ENCODE data around the gene PPP1R37. TPM values are rescaled to one million over a fixed set of nuclear protein-coding genes. Genes with fewer than 3 reads are reported as not detected.

The PPP1R37 gene
- total RNA-seq, 1 experiment from 2014 or later = 46.4 TPM

GRCh38 chr19:45090034-45090433, 2.9 kb upstream of the PPP1R37 start:
- POLR2A ChIA-PET (ENCODE audit: unreplicated experiment) = no interaction called here
- Histone ChIP-seq H3K27me3 (ENCODE audit: low read length) (no peaks in the 10 kb centered on the region), H4K20me1 (ENCODE audit: low read length) (no peaks in the 10 kb centered on the region), H3K9ac (ENCODE audit: low read length) (no peak overlapping the region), H2AFZ (ENCODE audit: low read length) (no peak overlapping the region), H3K4me3 (ENCODE audit: low read length) (no peak overlapping the region), H3F3A (ENCODE audit: low read length, unreplicated experiment) (no peaks in the 10 kb centered on the region), H3K36me3 (ENCODE audit: low read depth, low read length) (no peaks in the 10 kb centered on the region; the same call in 1 of the 2 replicates), H3K27ac (ENCODE audit: low read length) (no peak overlapping the region), H3K4me2 (ENCODE audit: low read length) (no peak overlapping the region), H3K9me2 (replicated peaks; ENCODE audit: low read length) (no peaks in the 10 kb centered on the region), H3K4me1 (ENCODE audit: insufficient read depth, low read length) (peaks cover 11% of the 10 kb centered on the region), H3K79me2 (ENCODE audit: low read length) (peaks cover 22% of the 10 kb centered on the region), H3K9me3 (ENCODE audit: low read length) (no peaks in the 10 kb centered on the region)
- CTCF ChIA-PET = interaction anchor here (1.1 kb wide), 1 partner anchor 52 kb away, joined by 3 read pairs; no protein-coding TSS in a partner anchor
- TF ChIP-seq CTCF (conservative IDR thresholded peaks at IDR 0.05; ENCODE audit: low read depth, low read length) (no peak; the same call in 1 of the 2 replicates), EZH2 (IDR thresholded peaks at IDR 0.05; ENCODE audit: low read length, unreplicated experiment) (no peak), EZH2phosphoT487 (IDR thresholded peaks at IDR 0.05; ENCODE audit: borderline replicate concordance, low read length) (no peak)
- no TSS peak for BruUV-seq (replicated peaks)
- no peak for ATAC-seq
- DNase-seq = no peak
- intact Hi-C loops (cut with micrococcal nuclease) = loop anchor here (5.0 to 10.0 kb wide), 3 partner anchors 37 to 245 kb away; partner anchors contain the start of genes BLOC1S3 and TRAPPC6A

- Histone ChIP-seq H3K79me2 (ENCODE audit: low read length) (peaks cover 28% of the 10 kb centered on the region), H3K4me2 (ENCODE audit: low read length) (peak overlapping the region; percentile 91; the same call in 1 of the 2 replicates), H3K4me1 (ENCODE audit: insufficient read depth, low read length) (peaks cover 11% of the 10 kb centered on the region), H2AFZ (ENCODE audit: low read length) (no peak overlapping the region), H3F3A (ENCODE audit: low read length, unreplicated experiment) (no peaks in the 10 kb centered on the region), H3K4me3 (ENCODE audit: low read length) (no peak overlapping the region; the same call in 1 of the 2 replicates), H3K27ac (ENCODE audit: low read length) (no peak overlapping the region), H3K9ac (ENCODE audit: low read length) (no peak overlapping the region), H3K9me2 (replicated peaks; ENCODE audit: low read length) (no peaks in the 10 kb centered on the region), H3K36me3 (ENCODE audit: low read depth, low read length) (no peaks in the 10 kb centered on the region; the same call in 1 of the 2 replicates), H3K9me3 (ENCODE audit: low read length) (no peaks in the 10 kb centered on the region), H4K20me1 (ENCODE audit: low read length) (no peaks in the 10 kb centered on the region), H3K27me3 (ENCODE audit: low read length) (no peaks in the 10 kb centered on the region)
- ChIA-PET POLR2A (ENCODE audit: unreplicated experiment) (no interaction called here), CTCF (no interaction called here)
- BruUV-seq (replicated peaks) = no TSS peak
- ATAC-seq = no peak
- no peak for DNase-seq
- intact Hi-C loops (cut with micrococcal nuclease) = loop anchor here (5.0 to 10.0 kb wide), 3 partner anchors 37 to 244 kb away; partner anchors contain the start of genes BLOC1S3 and TRAPPC6A
- TF ChIP-seq EZH2 (IDR thresholded peaks at IDR 0.05; ENCODE audit: low read length, unreplicated experiment) (no peak), CTCF (conservative IDR thresholded peaks at IDR 0.05; ENCODE audit: low read depth, low read length) (no peak), EZH2phosphoT487 (IDR thresholded peaks at IDR 0.05; ENCODE audit: borderline replicate concordance, low read length) (no peak)
Observed at GRCh38 chr19:45090606-45091005, 2.4 kb upstream of the PPP1R37 start.

All from PC-3 (cell line).